ENCODE measurements around the gene PPP2R5A.

DNA sequence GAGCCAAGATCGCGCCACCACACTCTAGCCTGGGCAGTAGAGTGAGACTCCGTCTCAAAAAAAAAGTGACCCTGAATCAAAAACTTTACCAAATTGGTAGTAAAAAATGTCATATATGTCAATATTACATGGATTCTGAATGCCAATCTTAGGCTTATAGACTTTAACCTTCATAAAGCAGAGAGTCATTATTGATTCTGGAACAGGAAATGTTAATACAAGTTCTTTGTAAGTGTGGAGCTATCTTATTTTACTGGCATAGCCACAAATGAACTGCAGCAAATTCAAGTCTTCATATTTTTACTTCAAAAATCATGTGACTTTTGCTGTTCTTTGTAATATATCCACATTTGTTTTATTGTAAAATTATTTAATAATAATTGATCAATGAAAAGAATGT is 41.3 kb downstream of the PPP2R5A start:
- TF ChIP-seq POLR2AphosphoS5 (IDR thresholded peaks at IDR 0.05; ENCODE audit: borderline replicate concordance, low read depth, low read length) = no peak
- no peak for TF ChIP-seq EZH2 (IDR thresholded peaks at IDR 0.05)
- no peak for TF ChIP-seq FOXP2 (optimal IDR thresholded peaks at IDR 0.05; ENCODE audit: control extremely low read depth, extremely low read length, insufficient read depth)

Data from SK-N-MC (cell line).